Lung (tissue), 12 donors: ENCODE measurements around the gene GJB2. TPM values are rescaled to one million over a fixed set of nuclear protein-coding genes. Genes with fewer than 3 reads are reported as not detected.

Source experiments
- ATAC-seq: fragments of 200-7000 bp; cut with Tn5 transposase; one replicate; pipeline ENCODE4 v1.9.1; 2020; ENCODE audit warnings: moderate number of reproducible peaks; ENCODE audit not compliant: insufficient read depth, low FRiP score
- DNase-seq, 3 donors: peaks; one replicate each; pipeline ENCODE4 v3.0.0-alpha.2; 2013 to 2017
- H3K27ac ChIP-seq, 2 donors: one replicate each; pipeline ENCODE4 v1.5.1; 2013; ENCODE audit warnings: mild to moderate bottlenecking in 2 of 2, moderate library complexity in 2 of 2, control low read depth in 1 of 2, inconsistent platforms in 1 of 2, low read depth in 1 of 2, low read length in 1 of 2
- H3K27me3 ChIP-seq, 3 donors: one replicate each; pipeline ENCODE4 v1.5.1; 2013; ENCODE audit warnings: low read length in 2 of 3; ENCODE audit not compliant: control insufficient read depth in 3 of 3, insufficient read depth in 3 of 3
- H3K36me3 ChIP-seq, 4 donors: one replicate each; pipeline ENCODE4 v1.5.1; 2013; ENCODE audit warnings: low read length in 4 of 4, mild to moderate bottlenecking in 1 of 4, moderate library complexity in 1 of 4; ENCODE audit not compliant: control insufficient read depth in 4 of 4, insufficient read depth in 4 of 4
- H3K4me1 ChIP-seq, 5 donors: one replicate each; pipeline ENCODE4 v1.5.1; 2013; ENCODE audit warnings: low read length in 5 of 5, mild to moderate bottlenecking in 2 of 5, moderate library complexity in 1 of 5; ENCODE audit not compliant: control insufficient read depth in 5 of 5, insufficient read depth in 5 of 5
- H3K4me3 ChIP-seq: one replicate; pipeline ENCODE4 v1.5.1; 2013; ENCODE audit warnings: mild to moderate bottlenecking, control low read depth, moderate library complexity
- H3K9ac ChIP-seq, 2 donors: one replicate each; pipeline ENCODE4 v1.5.1; 2013; ENCODE audit warnings: low read length in 2 of 2, control low read depth in 1 of 2; ENCODE audit not compliant: insufficient read depth in 1 of 2
- H3K9me3 ChIP-seq, 4 donors: one replicate each; pipeline ENCODE4 v1.5.1; 2013; ENCODE audit warnings: low read length in 3 of 4, mild to moderate bottlenecking in 1 of 4, moderate library complexity in 1 of 4; ENCODE audit not compliant: control insufficient read depth in 4 of 4, insufficient read depth in 3 of 4
- WGBS, 2 donors: extraction: QIAGEN DNeasy Blood & Tissue Kit; methylation state at CpG; one replicate each; pipeline ENCODE4 v1.1.7; 2013; 5-methylcytosine and 5-hydroxymethylcytosine counted together
- polyA plus RNA-seq, 2 donors: library from polyadenylated mRNA; stranded (reverse); fragments of 200-250 nt; gene quantifications; one replicate each; pipeline ENCODE4 v1.2.1, GENCODE V29; 2013
- total RNA-seq, 2 donors: library from RNA; depleted of rRNA in 1 of 2; stranded (reverse); fragments of >200 nt in 1 of 2; gene quantifications; one replicate each; pipeline ENCODE4 v1.2.1, GENCODE V29; 2014 to 2021
- TF ChIP-seq, protein P1 (sequence below): IDR thresholded peaks from 2 replicates; pipeline ENCODE4 v1.5.1; 2012; ENCODE audit warnings: mild to moderate bottlenecking; ENCODE audit errors: control extremely low read depth, extremely low read depth
- donor health status: control.
- donor health status: control.
- donor health status: Bipolar disorder and iron deficiency.
- donor health status: healthy.
- donor health status: DM: yes; HTN: yes; CAD: no.

Gene GJB2
- total and polyA plus RNA-seq, 4 donors, result 0.71 to 7.2 (median 1.5) TPM

DNA sequence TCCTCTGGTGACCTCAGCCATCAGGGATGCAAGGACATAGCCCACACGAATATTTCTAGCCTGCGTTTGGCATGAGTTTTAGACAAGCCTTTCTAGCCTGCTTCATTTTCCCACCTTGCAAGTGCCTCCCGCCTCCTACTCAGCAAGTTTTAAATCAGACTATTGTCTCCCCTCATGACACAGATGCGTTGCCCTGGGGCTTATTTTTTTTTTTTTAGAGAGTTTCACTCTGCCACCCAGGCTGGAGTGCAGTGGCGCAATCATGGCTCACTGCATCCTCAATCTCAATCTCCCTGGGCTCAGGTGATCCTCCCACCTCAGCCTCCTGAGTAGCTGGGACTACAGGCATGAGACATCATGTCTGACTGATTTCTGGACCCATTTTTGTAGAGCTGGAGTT, 14.6 kb downstream of the GJB2 start:
- peaks cover 0 to 33% (median 11%) of the 10 kb centered on the region in 5 donors for H3K4me1 ChIP-seq
- H3K27ac ChIP-seq, result no peak overlapping the region
- DNase-seq (no peak), ATAC-seq (no peak)
- TF ChIP-seq, protein P1, sequence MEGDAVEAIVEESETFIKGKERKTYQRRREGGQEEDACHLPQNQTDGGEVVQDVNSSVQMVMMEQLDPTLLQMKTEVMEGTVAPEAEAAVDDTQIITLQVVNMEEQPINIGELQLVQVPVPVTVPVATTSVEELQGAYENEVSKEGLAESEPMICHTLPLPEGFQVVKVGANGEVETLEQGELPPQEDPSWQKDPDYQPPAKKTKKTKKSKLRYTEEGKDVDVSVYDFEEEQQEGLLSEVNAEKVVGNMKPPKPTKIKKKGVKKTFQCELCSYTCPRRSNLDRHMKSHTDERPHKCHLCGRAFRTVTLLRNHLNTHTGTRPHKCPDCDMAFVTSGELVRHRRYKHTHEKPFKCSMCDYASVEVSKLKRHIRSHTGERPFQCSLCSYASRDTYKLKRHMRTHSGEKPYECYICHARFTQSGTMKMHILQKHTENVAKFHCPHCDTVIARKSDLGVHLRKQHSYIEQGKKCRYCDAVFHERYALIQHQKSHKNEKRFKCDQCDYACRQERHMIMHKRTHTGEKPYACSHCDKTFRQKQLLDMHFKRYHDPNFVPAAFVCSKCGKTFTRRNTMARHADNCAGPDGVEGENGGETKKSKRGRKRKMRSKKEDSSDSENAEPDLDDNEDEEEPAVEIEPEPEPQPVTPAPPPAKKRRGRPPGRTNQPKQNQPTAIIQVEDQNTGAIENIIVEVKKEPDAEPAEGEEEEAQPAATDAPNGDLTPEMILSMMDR, result no peak
- H3K27me3 ChIP-seq, result peaks cover 2 to 4% (median 3%) of the 10 kb centered on the region in 3 donors
- no peak overlapping the region for H3K9ac ChIP-seq
- H3K9me3 ChIP-seq, result no peaks in the 10 kb centered on the region
- H3K36me3 ChIP-seq, result no peaks in the 10 kb centered on the region
- WGBS, 2 donors, result 78 to 84% methylated on average over 5 of the region's 5 CpGs
- H3K4me3 ChIP-seq, result no peak overlapping the region

- no peak overlapping the region for H3K9ac ChIP-seq
- no peak overlapping the region for H3K4me3 ChIP-seq
- peaks cover 2 to 4% (median 3%) of the 10 kb centered on the region in 3 donors for H3K27me3 ChIP-seq
- no peak overlapping the region for H3K27ac ChIP-seq
- DNase-seq, result peak in 1 of 3 donors; percentile 32
- H3K4me1 ChIP-seq, result peaks cover 0 to 33% (median 11%) of the 10 kb centered on the region in 5 donors
- no peak for ATAC-seq
- H3K36me3 ChIP-seq, result no peaks in the 10 kb centered on the region
- TF ChIP-seq, protein P1, result no peak
- WGBS, 2 donors, result 41 to 53% methylated on average over 63 to 67 of the region's 67 CpGs
- H3K9me3 ChIP-seq, result no peaks in the 10 kb centered on the region
These were observed 15.5 kb downstream of the GJB2 start for GRCh38 chr13:20177049-20177831.

DNA sequence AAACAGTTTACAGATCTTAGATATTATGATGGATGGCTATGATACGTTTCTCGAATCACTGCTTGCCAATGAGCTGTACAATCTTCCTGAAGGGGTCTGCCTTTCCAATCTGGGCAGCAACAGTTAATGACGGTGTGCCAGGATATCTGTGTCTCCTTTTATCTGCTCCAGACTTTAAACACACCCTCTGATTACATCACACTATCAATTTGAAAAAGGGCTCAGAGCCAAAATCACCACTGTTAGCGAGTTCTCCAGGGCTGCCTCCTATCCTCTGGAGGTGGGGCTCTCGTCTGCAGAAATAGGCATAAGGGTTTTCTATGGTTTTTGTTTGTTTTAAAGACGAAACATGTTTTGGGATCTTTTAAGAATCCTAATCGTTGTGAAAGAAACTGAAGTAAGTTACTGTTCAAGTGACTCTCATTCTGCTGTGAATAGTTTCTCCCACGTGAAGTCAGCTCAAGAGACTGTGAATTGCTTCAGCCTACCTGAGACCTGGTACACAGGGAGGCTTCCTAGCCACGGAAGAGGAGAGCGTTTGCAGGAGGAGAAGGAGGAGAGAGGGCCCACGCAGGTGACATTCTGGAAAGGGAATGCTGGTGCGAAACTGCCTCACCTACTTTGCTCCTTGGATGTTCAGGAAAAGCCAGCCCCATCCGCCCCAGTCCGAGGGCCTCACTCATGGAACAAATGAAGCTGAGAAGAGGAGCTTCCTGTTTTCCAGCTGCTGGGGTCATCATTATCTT, 16.7 kb downstream of the GJB2 start:
- ATAC-seq, result no peak
- TF ChIP-seq, protein P1, result no peak
- H3K36me3 ChIP-seq, result no peaks in the 10 kb centered on the region
- no peak overlapping the region for H3K27ac ChIP-seq
- 58 to 69% methylated on average over 14 of the region's 14 CpGs for WGBS, 2 donors
- no peak overlapping the region for H3K4me3 ChIP-seq
- no peaks in the 10 kb centered on the region for H3K9me3 ChIP-seq
- H3K9ac ChIP-seq, result no peak overlapping the region
- peaks cover 0 to 4% (median 3%) of the 10 kb centered on the region in 3 donors for H3K27me3 ChIP-seq
- H3K4me1 ChIP-seq, result peaks cover 0 to 33% (median 11%) of the 10 kb centered on the region in 5 donors
- peak in 1 of 3 donors; percentile 56 for DNase-seq
